Liver (tissue), 9 donors: ENCODE results near the gene NT5DC1. TPM values are rescaled to one million over a fixed set of nuclear protein-coding genes. Genes with fewer than 3 reads are reported as not detected.

ENCODE experiments used
- DNase-seq: peaks from one replicate; pipeline ENCODE4 v3.0.0-alpha.2; 2017; ENCODE audit warnings: low spot score
- H3K27ac ChIP-seq, 2 donors: one replicate each; pipeline ENCODE4 v1.7.0; 2013; ENCODE audit warnings: inconsistent platforms in 2 of 2, low read length in 2 of 2, control low read depth in 1 of 2, low read depth in 1 of 2, mild to moderate bottlenecking in 1 of 2
- H3K27me3 ChIP-seq, 4 donors: one replicate each; pipeline versions ENCODE4 v1.6.1 to v1.7.0; 2013; ENCODE audit warnings: low read length in 3 of 4, inconsistent platforms in 1 of 4, mild to moderate bottlenecking in 1 of 4, moderate library complexity in 1 of 4; ENCODE audit not compliant: control insufficient read depth in 4 of 4, insufficient read depth in 4 of 4
- H3K36me3 ChIP-seq, 4 donors: one replicate each; pipeline versions ENCODE4 v1.6.1 to v1.7.0; 2013; ENCODE audit warnings: low read length in 3 of 4, mild to moderate bottlenecking in 3 of 4, low read depth in 1 of 4, moderate library complexity in 1 of 4; ENCODE audit not compliant: control insufficient read depth in 4 of 4, insufficient read depth in 3 of 4
- H3K4me1 ChIP-seq, 4 donors: one replicate each; pipeline versions ENCODE4 v1.6.1 to v1.7.0; 2013; ENCODE audit warnings: low read length in 3 of 4, mild to moderate bottlenecking in 3 of 4, moderate library complexity in 1 of 4; ENCODE audit not compliant: control insufficient read depth in 4 of 4, insufficient read depth in 4 of 4
- H3K4me3 ChIP-seq, 3 donors: one replicate each; pipeline versions ENCODE4 v1.6.1 to v1.7.0; 2013; ENCODE audit warnings: low read length in 3 of 3, control low read depth in 1 of 3, low read depth in 1 of 3, mild to moderate bottlenecking in 1 of 3
- H3K9ac ChIP-seq, 2 donors: one replicate each; pipeline ENCODE4 v1.7.0; 2013; ENCODE audit warnings: low read length in 2 of 2, mild to moderate bottlenecking in 2 of 2, moderate library complexity in 2 of 2, control low read depth in 1 of 2, low read depth in 1 of 2
- H3K9me3 ChIP-seq, 4 donors: one replicate each; pipeline versions ENCODE4 v1.6.1 to v1.7.0; 2013; ENCODE audit warnings: low read length in 3 of 4; ENCODE audit not compliant: control insufficient read depth in 4 of 4
- ATF3 ChIP-seq: IDR thresholded peaks from 2 replicates; pipeline ENCODE4 v1.6.1; 2016; ENCODE audit warnings: antibody characterized with exemption
- CTCF ChIP-seq: fragments of 150-350 bp; IDR thresholded peaks from 2 replicates; pipeline ENCODE4 v1.5.1; 2017; ENCODE audit warnings: improper control_type of control experiment, low read depth, low read length; ENCODE audit not compliant: missing input control
- EGR1 ChIP-seq, 2 donors: IDR thresholded peaks; 2 replicates each; pipeline ENCODE4 v1.6.1; 2016 to 2018; ENCODE audit warnings: antibody characterized with exemption in 2 of 2, low read depth in 2 of 2
- FOXA1 ChIP-seq: IDR thresholded peaks from 2 replicates; pipeline ENCODE4 v1.6.1; 2016; ENCODE audit warnings: antibody characterized with exemption
- FOXA2 ChIP-seq: IDR thresholded peaks from 2 replicates; pipeline ENCODE4 v1.6.1; 2016; ENCODE audit warnings: antibody characterized with exemption
- GABPA ChIP-seq, 2 donors: IDR thresholded peaks in 1 of 2; conservative IDR thresholded peaks in 1 of 2; 2 replicates each; pipeline ENCODE4 v1.6.1; 2016; ENCODE audit warnings: antibody characterized with exemption in 2 of 2, mild to moderate bottlenecking in 1 of 2, moderate library complexity in 1 of 2
- HNF4A ChIP-seq, 2 donors: conservative IDR thresholded peaks; 2 replicates each; pipeline ENCODE4 v1.6.1; 2016; ENCODE audit warnings: antibody characterized with exemption in 2 of 2, mild to moderate bottlenecking in 2 of 2
- HNF4G ChIP-seq: IDR thresholded peaks from 2 replicates; pipeline ENCODE4 v1.6.1; 2016; ENCODE audit warnings: antibody characterized with exemption
- JUND ChIP-seq, 2 donors: IDR thresholded peaks; 2 replicates each; pipeline ENCODE4 v1.6.1; 2016; ENCODE audit warnings: antibody characterized with exemption in 2 of 2
- MAX ChIP-seq: IDR thresholded peaks from 2 replicates; pipeline ENCODE4 v1.6.1; 2016; ENCODE audit warnings: antibody characterized with exemption
- NR2F2 ChIP-seq: IDR thresholded peaks from 2 replicates; pipeline ENCODE4 v1.6.1; 2016; ENCODE audit warnings: antibody characterized with exemption
- RAD21 ChIP-seq, 2 donors: IDR thresholded peaks; 2 replicates each; pipeline ENCODE4 v1.6.1; 2016; ENCODE audit warnings: antibody characterized with exemption in 2 of 2, mild to moderate bottlenecking in 2 of 2
- REST ChIP-seq: IDR thresholded peaks from 2 replicates; pipeline ENCODE4 v1.6.1; 2016; ENCODE audit warnings: antibody characterized with exemption, mild to moderate bottlenecking
- RXRA ChIP-seq, 2 donors: IDR thresholded peaks; 2 replicates each; pipeline ENCODE4 v1.6.1; 2017 to 2018; ENCODE audit warnings: antibody characterized with exemption in 2 of 2, mild to moderate bottlenecking in 1 of 2
- SP1 ChIP-seq: IDR thresholded peaks from 2 replicates; pipeline ENCODE4 v1.6.1; 2018; ENCODE audit warnings: antibody characterized with exemption, mild to moderate bottlenecking
- TAF1 ChIP-seq: conservative IDR thresholded peaks from 2 replicates; pipeline ENCODE4 v1.6.1; 2016; ENCODE audit warnings: antibody characterized with exemption, mild to moderate bottlenecking
- YY1 ChIP-seq: IDR thresholded peaks from 2 replicates; pipeline ENCODE4 v1.6.1; 2016; ENCODE audit warnings: antibody characterized with exemption, mild to moderate bottlenecking
- ZBTB33 ChIP-seq: IDR thresholded peaks from 2 replicates; pipeline ENCODE4 v1.6.1; 2016; ENCODE audit warnings: antibody characterized with exemption
- WGBS: extraction: QIAGEN DNeasy Blood & Tissue Kit; methylation state at CpG from one replicate; pipeline ENCODE4 v1.1.7; 2013; 5-methylcytosine and 5-hydroxymethylcytosine counted together
- polyA plus RNA-seq, 2 donors: library from polyadenylated mRNA; stranded (reverse) in 1 of 2; unstranded in 1 of 2; fragments of 200-250 nt in 1 of 2; fragments of >200 nt in 1 of 2; fragmentation: Nextera tagmentation in 1 of 2; extraction: Ambion mirVana in 1 of 2; gene quantifications; one replicate each; pipeline versions ENCODE4 v1.2.1 to v1.2.3, GENCODE V29; 2013 to 2015
- total RNA-seq, 2 donors: library from RNA; depleted of rRNA; stranded (reverse); fragments of >200 nt; gene quantifications; one replicate each; pipeline ENCODE4 v1.2.3, GENCODE V29; 2014
- donor health status: healthy.
- donor health status: healthy.
- donor health status: healthy.
- donor health status: healthy.
- donor health status: healthy.

Gene NT5DC1
- total and polyA plus RNA-seq, 4 donors, result 10.4 to 31.4 (median 23.3) TPM

GRCh38 chr6:116256694-116257093 lies 156.0 kb downstream of the NT5DC1 start:
- Histone ChIP-seq H3K27me3 (no peaks in the 10 kb centered on the region), H3K4me3 (no peak overlapping the region), H3K4me1 (peaks cover 6 to 35% (median 27%) of the 10 kb centered on the region in 4 donors), H3K9ac (no peak overlapping the region), H3K27ac (no peak overlapping the region), H3K9me3 (no peaks in the 10 kb centered on the region), H3K36me3 (peaks cover 0 to 3% (median 0%) of the 10 kb centered on the region in 4 donors)
- TF ChIP-seq JUND (IDR thresholded peaks at IDR 0.05) (no peak), REST (no peak), FOXA2 (no peak), TAF1 (no peak), ATF3 (no peak), CTCF (no peak), GABPA (IDR thresholded peaks at IDR 0.05 in 1 of 2, conservative IDR thresholded peaks at IDR 0.05 in 1 of 2) (no peak), SP1 (no peak), EGR1 (IDR thresholded peaks at IDR 0.05; ENCODE audit: low read depth in 2 of 2) (no peak), HNF4G (no peak), YY1 (no peak), FOXA1 (no peak), NR2F2 (no peak), ZBTB33 (no peak), MAX (no peak), RXRA (IDR thresholded peaks at IDR 0.05) (no peak), HNF4A (conservative IDR thresholded peaks at IDR 0.05) (no peak), RAD21 (IDR thresholded peaks at IDR 0.05) (no peak)
- WGBS, result 99% methylated on average over 1 of the region's 1 CpG
- DNase-seq, result no peak
